GM21737 (cell line): ENCODE measurements around the gene CCDC88B.

Experiments
- ATAC-seq: cut with Tn5 transposase; IDR thresholded peaks from one replicate; pipeline ENCODE4 v1.9.1; 2021; ENCODE audit warnings: mild to moderate bottlenecking, moderate library complexity; ENCODE audit not compliant: unreplicated experiment

The CCDC88B gene

GRCh38 chr11:64343767-64344559 is 4.0 kb downstream of the CCDC88B start:
- ATAC-seq: no peak

- no peak for ATAC-seq
Observed at GRCh38 chr11:64344787-64345186, 4.8 kb downstream of the CCDC88B start.

GRCh38 chr11:64347193-64347867 is 7.3 kb downstream of the CCDC88B start:
- ATAC-seq: no peak

- no peak for ATAC-seq
Observed at GRCh38 chr11:64348383-64349024, 8.5 kb downstream of the CCDC88B start.

GRCh38 chr11:64349025-64349387 is 9.0 kb downstream of the CCDC88B start:
- no peak for ATAC-seq

GRCh38 chr11:64349404-64349803 is 9.4 kb downstream of the CCDC88B start:
- ATAC-seq: no peak

GRCh38 chr11:64351136-64351631 is 11.2 kb downstream of the CCDC88B start:
- no peak for ATAC-seq

GRCh38 chr11:64352099-64352994 is 12.3 kb downstream of the CCDC88B start:
- no peak for ATAC-seq

- no peak for ATAC-seq
Observed at GRCh38 chr11:64352995-64353714, 13.2 kb downstream of the CCDC88B start.

GRCh38 chr11:64353715-64354506 is 13.9 kb downstream of the CCDC88B start:
- ATAC-seq: no peak

GRCh38 chr11:64355078-64355940 is 15.3 kb downstream of the CCDC88B start:
- ATAC-seq: no peak

- no peak for ATAC-seq
Observed at GRCh38 chr11:64356498-64357411, 16.8 kb downstream of the CCDC88B start.

GRCh38 chr11:64357446-64357845 is 17.4 kb downstream of the CCDC88B start:
- ATAC-seq: no peak

- no peak for ATAC-seq
Observed at GRCh38 chr11:64357904-64358535, 18.0 kb downstream of the CCDC88B start.

- ATAC-seq: no peak
Observed at GRCh38 chr11:64358536-64358906, 18.5 kb downstream of the CCDC88B start.

GRCh38 chr11:64358907-64359711 is 19.1 kb downstream of the CCDC88B start, which contains the start of gene RPS6KA4:
Gene RPS6KA4 (plus strand): TSS chr11:64359162. CDS start chr11:64359236, 74 bp downstream.
- ATAC-seq: peak; percentile 45
